Fibroblast of lung (primary cell): ENCODE results near the gene SPINK6. TPM values are rescaled to one million over a fixed set of nuclear protein-coding genes. Genes with fewer than 3 reads are reported as not detected.

Source experiments
- DNase-seq, 2 donors: peaks; one replicate each; pipeline versions ENCODE4 v3.0.0 to v3.0.0-alpha.2; 2010; ENCODE audit warnings: low read depth in 2 of 2
- H2AFZ ChIP-seq: 2 replicates; pipeline ENCODE4 v1.5.1; 2012; ENCODE audit warnings: low read length, control low read depth, inconsistent platforms
- H3K27ac ChIP-seq: 2 replicates; pipeline ENCODE4 v1.5.1; 2011; ENCODE audit warnings: low read length, control low read depth; ENCODE audit not compliant: insufficient read depth
- H3K27me3 ChIP-seq: 2 replicates; pipeline ENCODE4 v1.5.1; 2011; ENCODE audit warnings: mild to moderate bottlenecking, low read length; ENCODE audit not compliant: control insufficient read depth, insufficient read depth
- H3K36me3 ChIP-seq: 2 replicates; pipeline ENCODE4 v1.5.1; 2011; ENCODE audit warnings: low read length; ENCODE audit not compliant: control insufficient read depth, insufficient read depth
- H3K4me1 ChIP-seq: 2 replicates; pipeline ENCODE4 v1.5.1; 2011; ENCODE audit warnings: low read length; ENCODE audit not compliant: control insufficient read depth, insufficient read depth; ENCODE audit errors: extremely low read depth
- H3K4me2 ChIP-seq: 2 replicates; pipeline ENCODE4 v1.5.1; 2011; ENCODE audit warnings: low read length, control low read depth; ENCODE audit not compliant: insufficient read depth; ENCODE audit errors: extremely low read depth
- H3K4me3 ChIP-seq, 4 experiments: fragments of 200-600 bp in 1 of 4; sonication (generic) in 1 of 4; replicated peaks in 1 of 4; 2 replicates each; pipeline ENCODE4 v1.5.1; 2011 to 2016; ENCODE audit warnings: low read length in 4 of 4, low read depth in 3 of 4, mild to moderate bottlenecking in 3 of 4, control low read depth in 2 of 4, inconsistent platforms in 1 of 4, mixed read lengths in 1 of 4; ENCODE audit not compliant: insufficient read depth in 1 of 4; ENCODE audit errors: control extremely low read depth in 1 of 4
- H3K79me2 ChIP-seq: 2 replicates; pipeline ENCODE4 v1.5.1; 2012; ENCODE audit warnings: mild to moderate bottlenecking, low read length, inconsistent platforms; ENCODE audit not compliant: control insufficient read depth, insufficient read depth
- H3K9ac ChIP-seq: 2 replicates; pipeline ENCODE4 v1.5.1; 2011; ENCODE audit warnings: mild to moderate bottlenecking, low read length, control low read depth; ENCODE audit not compliant: insufficient read depth
- H3K9me3 ChIP-seq: 2 replicates; pipeline ENCODE4 v1.5.1; 2012; ENCODE audit warnings: low read depth, low read length; ENCODE audit not compliant: control insufficient read depth, insufficient read depth
- H4K20me1 ChIP-seq: 2 replicates; pipeline ENCODE4 v1.5.1; 2011; ENCODE audit warnings: low read length; ENCODE audit not compliant: control insufficient read depth, insufficient read depth; ENCODE audit errors: extremely low read depth
- EZH2 ChIP-seq: IDR thresholded peaks from 2 replicates; pipeline ENCODE4 v1.5.1; 2012; ENCODE audit warnings: low read length, control low read depth, mild to moderate bottlenecking; ENCODE audit errors: missing control alignments
- polyA plus RNA-seq, 2 donors: library from polyadenylated mRNA; depleted of rRNA in 1 of 2; stranded (reverse) in 1 of 2; unstranded in 1 of 2; fragments of >200 nt; gene quantifications; 2 replicates each; pipeline ENCODE4 v1.2.1, GENCODE V29; 2011 to 2012; ENCODE audit warnings: missing spikeins in 1 of 2
- total RNA-seq: library from RNA; depleted of rRNA; stranded (reverse); fragments of >200 nt; gene quantifications from 2 replicates; pipeline ENCODE4 v1.2.1, GENCODE V29; 2014
- TF ChIP-seq, protein P1 (sequence below), 2 donors: IDR thresholded peaks in 1 of 2; conservative IDR thresholded peaks in 1 of 2; 1 replicate in 1 of 2; 2 replicates in 1 of 2; pipeline ENCODE4 v1.5.1; 2011 to 2012; ENCODE audit warnings: low read length in 2 of 2, control low read depth in 1 of 2, inconsistent platforms in 1 of 2, low read depth in 1 of 2, mild to moderate bottlenecking in 1 of 2

Gene SPINK6
- total and polyA plus RNA-seq, 2 donors (not counting 1 experiment from before 2014, with no cell fraction given) = not detected

DNA sequence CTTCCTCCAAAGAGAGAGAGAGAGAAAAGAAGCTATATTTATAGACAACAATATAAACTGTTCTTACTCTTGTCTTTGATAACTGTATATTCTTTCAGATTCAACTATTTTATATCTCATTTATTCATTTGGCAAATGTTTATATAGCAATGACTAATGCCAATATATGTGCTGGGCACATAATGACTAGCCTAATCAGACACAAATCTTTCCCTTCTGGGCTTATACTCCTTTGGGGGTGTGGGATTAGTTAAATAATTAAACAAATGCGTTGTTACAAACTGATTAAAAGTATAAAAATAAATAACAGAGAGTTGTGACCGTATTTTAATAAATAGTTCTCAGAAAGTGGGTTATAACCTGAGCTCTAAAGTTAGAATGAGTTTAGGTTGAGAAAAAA, 30.5 kb upstream of the SPINK6 start:
- Histone ChIP-seq H3K27me3 (no peaks in the 10 kb centered on the region), H3K79me2 (no peaks in the 10 kb centered on the region), H3K4me3 (no peak overlapping the region), H3K4me2 (no peak overlapping the region), H4K20me1 (no peaks in the 10 kb centered on the region), H2AFZ (no peak overlapping the region), H3K27ac (no peak overlapping the region), H3K9ac (no peak overlapping the region), H3K4me1 (no peaks in the 10 kb centered on the region), H3K9me3 (no peaks in the 10 kb centered on the region), H3K36me3 (no peaks in the 10 kb centered on the region)
- no peak for DNase-seq
- TF ChIP-seq EZH2 = no peak
- TF ChIP-seq, protein P1, sequence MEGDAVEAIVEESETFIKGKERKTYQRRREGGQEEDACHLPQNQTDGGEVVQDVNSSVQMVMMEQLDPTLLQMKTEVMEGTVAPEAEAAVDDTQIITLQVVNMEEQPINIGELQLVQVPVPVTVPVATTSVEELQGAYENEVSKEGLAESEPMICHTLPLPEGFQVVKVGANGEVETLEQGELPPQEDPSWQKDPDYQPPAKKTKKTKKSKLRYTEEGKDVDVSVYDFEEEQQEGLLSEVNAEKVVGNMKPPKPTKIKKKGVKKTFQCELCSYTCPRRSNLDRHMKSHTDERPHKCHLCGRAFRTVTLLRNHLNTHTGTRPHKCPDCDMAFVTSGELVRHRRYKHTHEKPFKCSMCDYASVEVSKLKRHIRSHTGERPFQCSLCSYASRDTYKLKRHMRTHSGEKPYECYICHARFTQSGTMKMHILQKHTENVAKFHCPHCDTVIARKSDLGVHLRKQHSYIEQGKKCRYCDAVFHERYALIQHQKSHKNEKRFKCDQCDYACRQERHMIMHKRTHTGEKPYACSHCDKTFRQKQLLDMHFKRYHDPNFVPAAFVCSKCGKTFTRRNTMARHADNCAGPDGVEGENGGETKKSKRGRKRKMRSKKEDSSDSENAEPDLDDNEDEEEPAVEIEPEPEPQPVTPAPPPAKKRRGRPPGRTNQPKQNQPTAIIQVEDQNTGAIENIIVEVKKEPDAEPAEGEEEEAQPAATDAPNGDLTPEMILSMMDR (conservative IDR thresholded peaks at IDR 0.05 in 1 of 2, IDR thresholded peaks at IDR 0.05 in 1 of 2; ENCODE audit: low read depth in 1 of 2, low read length in 2 of 2) = no peak

DNA sequence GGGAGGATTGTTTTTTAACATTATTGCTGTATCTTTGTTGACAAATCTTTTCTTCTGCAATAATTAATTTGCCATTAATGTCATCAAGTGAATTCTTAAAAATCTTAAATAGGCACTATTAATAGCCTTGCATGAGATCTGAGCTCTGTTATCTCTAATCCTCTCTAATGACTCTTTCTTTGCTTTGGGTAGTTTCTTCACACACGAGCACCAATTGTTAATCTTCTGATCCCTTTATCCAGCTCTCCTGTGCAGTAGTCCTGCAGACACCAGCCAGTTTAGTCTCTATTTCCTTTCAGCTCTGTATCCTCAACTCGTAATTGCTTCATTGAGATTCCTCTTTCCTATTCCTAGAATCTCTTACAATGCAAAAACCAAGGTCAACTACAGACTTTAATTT, 26.4 kb upstream of the SPINK6 start:
- Histone ChIP-seq H3K79me2 (no peaks in the 10 kb centered on the region), H2AFZ (no peak overlapping the region), H3K9me3 (no peaks in the 10 kb centered on the region), H3K27me3 (no peaks in the 10 kb centered on the region), H4K20me1 (no peaks in the 10 kb centered on the region), H3K4me3 (no peak overlapping the region), H3K4me1 (no peaks in the 10 kb centered on the region), H3K4me2 (no peak overlapping the region), H3K27ac (no peak overlapping the region), H3K9ac (no peak overlapping the region), H3K36me3 (no peaks in the 10 kb centered on the region)
- DNase-seq = no peak
- TF ChIP-seq EZH2 = no peak
- TF ChIP-seq, protein P1 (conservative IDR thresholded peaks at IDR 0.05 in 1 of 2, IDR thresholded peaks at IDR 0.05 in 1 of 2; ENCODE audit: low read depth in 1 of 2, low read length in 2 of 2) = no peak

DNA sequence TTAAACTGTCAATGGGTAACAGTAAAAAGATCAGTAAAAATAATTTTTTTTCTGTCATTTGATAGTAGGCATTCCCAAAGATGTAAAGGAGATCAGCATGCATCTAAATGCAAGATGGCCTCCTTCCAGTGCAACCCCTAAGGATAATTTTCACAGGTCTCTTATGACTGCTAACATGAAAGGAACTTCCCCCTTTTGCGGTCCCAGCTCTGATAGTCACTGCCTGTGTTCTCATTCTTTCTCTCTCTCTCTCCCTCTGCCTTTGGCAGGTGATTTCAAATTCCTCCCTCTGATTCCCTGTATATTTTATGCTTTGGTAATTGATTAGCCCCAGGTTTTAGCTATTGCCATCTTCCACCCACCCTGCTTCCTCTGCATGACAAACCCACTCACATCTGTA, 25.6 kb upstream of the SPINK6 start:
- Histone ChIP-seq H4K20me1 (no peaks in the 10 kb centered on the region), H3K4me3 (no peak overlapping the region), H3K9ac (no peak overlapping the region), H3K4me2 (no peak overlapping the region), H3K4me1 (no peaks in the 10 kb centered on the region), H3K79me2 (no peaks in the 10 kb centered on the region), H2AFZ (no peak overlapping the region), H3K27me3 (no peaks in the 10 kb centered on the region), H3K36me3 (no peaks in the 10 kb centered on the region), H3K9me3 (no peaks in the 10 kb centered on the region), H3K27ac (no peak overlapping the region)
- TF ChIP-seq, protein P1 (conservative IDR thresholded peaks at IDR 0.05 in 1 of 2, IDR thresholded peaks at IDR 0.05 in 1 of 2; ENCODE audit: low read depth in 1 of 2, low read length in 2 of 2) = no peak
- no peak for TF ChIP-seq EZH2
- no peak for DNase-seq
